MCF 10A (cell line): ENCODE results near the gene NES. TPM values are rescaled to one million over a fixed set of nuclear protein-coding genes. Genes with fewer than 3 reads are reported as not detected.
"Not testable (repeated sequence)": the region's sequence is repeated elsewhere in the genome, so short reads cannot be mapped to it uniquely, and the experiment has no call there.

Experiments used
- BruUV-seq: library from RNA; stranded (reverse); fragments of 400-500 nt; replicated peaks from 2 replicates; lab custom pipeline; 2021; lab: Mats Ljungman, UMichigan
- CTCF ChIA-PET: fragments of 300-600 bp; sonication (Branson Sonifier 250); formaldehyde crosslinking; extraction: SDS; loops from one replicate; lab custom pipeline; 2021; ENCODE audit warnings: antibody characterized with exemption, inconsistent platforms; lab: Yijun Ruan, JAX
- POLR2A ChIA-PET: fragments of 300-600, 350-650 bp; sonication (Branson Sonifier 250); formaldehyde crosslinking; extraction: SDS; loops from one replicate; lab custom pipeline; 2020; ENCODE audit warnings: antibody characterized with exemption, inconsistent platforms; lab: Yijun Ruan, JAX
- DNase-seq: peaks from one replicate; pipeline ENCODE4 v3.0.0-alpha.2; 2018; ENCODE audit not compliant: unreplicated experiment
- H3K27ac Mint-ChIP-seq: one replicate; pipeline ENCODE4 v1.8.0; 2022; ENCODE audit warnings: mild to moderate bottlenecking, low read depth, mixed read lengths; ENCODE audit not compliant: unreplicated experiment
- H3K27me3 Mint-ChIP-seq: one replicate; pipeline ENCODE4 v1.8.0; 2022; ENCODE audit warnings: mixed read lengths; ENCODE audit not compliant: insufficient read depth, unreplicated experiment
- H3K36me3 Mint-ChIP-seq: one replicate; pipeline ENCODE4 v1.8.0; 2022; ENCODE audit warnings: mild to moderate bottlenecking, moderate library complexity, mixed read lengths; ENCODE audit not compliant: insufficient read depth, unreplicated experiment
- H3K4me1 Mint-ChIP-seq: one replicate; pipeline ENCODE4 v1.8.0; 2022; ENCODE audit warnings: mixed read lengths; ENCODE audit not compliant: insufficient read depth, unreplicated experiment
- H3K4me3 Mint-ChIP-seq: one replicate; pipeline ENCODE4 v1.8.0; 2022; ENCODE audit warnings: mild to moderate bottlenecking, moderate library complexity, mixed read lengths; ENCODE audit not compliant: unreplicated experiment
- H3K9me3 Mint-ChIP-seq: one replicate; pipeline ENCODE4 v1.8.0; 2022; ENCODE audit warnings: mixed read lengths; ENCODE audit not compliant: unreplicated experiment
- CTCF ChIP-seq: fragments of 200-600 bp; IDR thresholded peaks from one replicate; pipeline ENCODE4 v1.8.0; 2022; ENCODE audit warnings: antibody characterized with exemption, mild to moderate bottlenecking; ENCODE audit not compliant: unreplicated experiment
- intact Hi-C: fragments of 100-400 bp; cut with micrococcal nuclease; formaldehyde crosslinking; loops from 2 replicates; pipeline ENCODE4 v1.14.1; 2022
- total RNA-seq: library from RNA; stranded (reverse); gene quantifications from 2 replicates; pipeline ENCODE4 v1.2.3, GENCODE V29; 2022

NES gene
- total RNA-seq, 1 experiment from 2014 or later, result not detected

GRCh38 chr1:156632355-156632754 is 44.9 kb downstream of the NES start:
- no peak for DNase-seq
- peaks cover 5% of the 10 kb centered on the region for H3K4me1 Mint-ChIP-seq
- H3K9me3 Mint-ChIP-seq, result no peaks in the 10 kb centered on the region
- intact Hi-C loops, result no loop called here
- TF ChIP-seq CTCF, result no peak
- no peak overlapping the region for H3K4me3 Mint-ChIP-seq
- H3K27ac Mint-ChIP-seq, result no peak overlapping the region
- BruUV-seq, result no TSS peak
- peaks cover 64% of the 10 kb centered on the region for H3K27me3 Mint-ChIP-seq
- ChIA-PET POLR2A (interaction anchor here (0.8 kb wide), 1 partner anchor 161 kb away, joined by 3 read pairs; no protein-coding TSS in a partner anchor), CTCF (interaction anchor here (0.7 to 2.5 kb wide), 4 partner anchors 12 to 46 kb away, joined by 3 to 7 read pairs (median 4); no protein-coding TSS in a partner anchor)
- no peaks in the 10 kb centered on the region for H3K36me3 Mint-ChIP-seq

GRCh38 chr1:156631152-156631551 is 46.1 kb downstream of the NES start:
- CTCF ChIA-PET, result interaction anchor here (0.7 to 20.9 kb wide), 9 partner anchors 11 to 351 kb away, joined by 3 to 396 read pairs (median 4); no protein-coding TSS in a partner anchor
- H3K27me3 Mint-ChIP-seq, result peaks cover 60% of the 10 kb centered on the region
- POLR2A ChIA-PET, result not testable (repeated sequence)

GRCh38 chr1:156629823-156630449 is 47.3 kb downstream of the NES start:
- Mint-ChIP-seq H3K36me3 (no peaks in the 10 kb centered on the region), H3K27ac (no peak overlapping the region), H3K4me1 (peaks cover 12% of the 10 kb centered on the region), H3K9me3 (no peaks in the 10 kb centered on the region), H3K27me3 (peaks cover 60% of the 10 kb centered on the region), H3K4me3 (no peak overlapping the region)
- ChIA-PET CTCF (interaction anchor here (0.6 to 20.9 kb wide), 12 partner anchors 9 to 260 kb away, joined by 3 to 396 read pairs (median 4); partner anchors contain the start of gene NES), POLR2A (no interaction called here)
- BruUV-seq, result no TSS peak
- intact Hi-C loops, result loop anchor here (2.0 kb wide), 1 partner anchor 57 kb away; no protein-coding TSS in a partner anchor
- DNase-seq, result no peak
- TF ChIP-seq CTCF, result no peak

More at GRCh38 chr1:156631152-156631551, 46.1 kb downstream of the NES start:
- H3K4me3 Mint-ChIP-seq, DNase-seq, BruUV-seq, H3K9me3 Mint-ChIP-seq, H3K27ac Mint-ChIP-seq, intact Hi-C loops, H3K4me1 Mint-ChIP-seq, H3K36me3 Mint-ChIP-seq: not testable (repeated sequence)

GRCh38 chr1:156627313-156627880 is 49.8 kb downstream of the NES start:
- no TSS peak for BruUV-seq
- H3K9me3 Mint-ChIP-seq, result no peaks in the 10 kb centered on the region
- H3K27me3 Mint-ChIP-seq, result peaks cover 61% of the 10 kb centered on the region
- H3K4me1 Mint-ChIP-seq, result peaks cover 17% of the 10 kb centered on the region
- no peak overlapping the region for H3K27ac Mint-ChIP-seq
- no peaks in the 10 kb centered on the region for H3K36me3 Mint-ChIP-seq
- TF ChIP-seq CTCF, result peak; percentile 73
- DNase-seq, result peak; percentile 83
- ChIA-PET CTCF (interaction anchor here (0.6 to 20.9 kb wide), 55 partner anchors 8 to 529 kb away, joined by 3 to 396 read pairs (median 4); partner anchors contain the start of genes HAPLN2, METTL25B, NAXE and NES), POLR2A (interaction anchor here (0.6 to 1.1 kb wide), 6 partner anchors 11 to 114 kb away, joined by 3 to 5 read pairs (median 3); partner anchors contain the start of gene MRPL24)
- no peak overlapping the region for H3K4me3 Mint-ChIP-seq
- intact Hi-C loops, result loop anchor here (1.0 kb wide), 3 partner anchors 30 to 263 kb away; no protein-coding TSS in a partner anchor
